Esophagus muscularis mucosa (tissue), 4 donors: Measurements from ENCODE around the gene ZBTB39.

Experiments
- CTCF ChIP-seq, 3 experiments: fragments of 200-600 bp in 2 of 3; fragments of 450-650 bp in 1 of 3; sonication (generic) in 2 of 3; IDR thresholded peaks; one replicate each; pipeline ENCODE4 v1.5.1; 2017 to 2019; ENCODE audit warnings: antibody characterized with exemption in 3 of 3, mild to moderate bottlenecking in 2 of 3, moderate library complexity in 1 of 3
- EP300 ChIP-seq: sonication (generic); formaldehyde crosslinking; IDR thresholded peaks from one replicate; pipeline ENCODE4 v1.6.1; 2017; ENCODE audit warnings: antibody characterized with exemption
- POLR2A ChIP-seq: fragments of 450-650 bp; IDR thresholded peaks from one replicate; pipeline ENCODE4 v1.6.1; 2017; ENCODE audit warnings: antibody characterized with exemption, moderate library complexity, mild to moderate bottlenecking, low read depth
- POLR2AphosphoS5 ChIP-seq, 2 donors: sonication (generic); formaldehyde crosslinking; IDR thresholded peaks; one replicate each; pipeline ENCODE4 v1.6.1; 2017; ENCODE audit warnings: antibody characterized with exemption in 2 of 2

GRCh38 chr12:57027011-57027804, 20.9 kb upstream of the ZBTB39 start:
- no peak for TF ChIP-seq CTCF (IDR thresholded peaks at IDR 0.05)
- TF ChIP-seq EP300, result no peak
- no peak for TF ChIP-seq POLR2A
- no peak for TF ChIP-seq POLR2AphosphoS5 (IDR thresholded peaks at IDR 0.05)
